ENCODE results near the gene LHFPL6.

Gene LHFPL6

DNA sequence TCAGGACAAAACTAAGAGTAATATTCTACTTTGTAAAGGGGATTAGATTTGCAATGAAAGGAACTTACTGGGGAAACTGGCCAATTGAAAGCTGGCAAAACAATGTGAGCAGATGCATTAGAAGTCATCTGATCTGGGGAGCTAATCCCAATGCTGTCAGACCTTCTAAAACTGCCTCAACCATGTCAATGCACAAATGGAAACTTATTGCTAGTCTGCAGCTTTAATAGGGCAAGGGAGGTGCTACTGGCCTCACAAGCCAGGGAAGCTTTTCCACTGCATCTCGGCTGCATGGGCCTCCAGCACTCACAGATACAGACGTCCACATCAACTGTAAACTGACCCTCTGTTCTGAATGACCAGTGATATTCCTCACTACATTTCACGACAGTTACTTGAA, 154.2 kb downstream of the LHFPL6 start:
- DNase-seq (ENCODE audit: low read depth) = no peak
- TF ChIP-seq, protein P1, sequence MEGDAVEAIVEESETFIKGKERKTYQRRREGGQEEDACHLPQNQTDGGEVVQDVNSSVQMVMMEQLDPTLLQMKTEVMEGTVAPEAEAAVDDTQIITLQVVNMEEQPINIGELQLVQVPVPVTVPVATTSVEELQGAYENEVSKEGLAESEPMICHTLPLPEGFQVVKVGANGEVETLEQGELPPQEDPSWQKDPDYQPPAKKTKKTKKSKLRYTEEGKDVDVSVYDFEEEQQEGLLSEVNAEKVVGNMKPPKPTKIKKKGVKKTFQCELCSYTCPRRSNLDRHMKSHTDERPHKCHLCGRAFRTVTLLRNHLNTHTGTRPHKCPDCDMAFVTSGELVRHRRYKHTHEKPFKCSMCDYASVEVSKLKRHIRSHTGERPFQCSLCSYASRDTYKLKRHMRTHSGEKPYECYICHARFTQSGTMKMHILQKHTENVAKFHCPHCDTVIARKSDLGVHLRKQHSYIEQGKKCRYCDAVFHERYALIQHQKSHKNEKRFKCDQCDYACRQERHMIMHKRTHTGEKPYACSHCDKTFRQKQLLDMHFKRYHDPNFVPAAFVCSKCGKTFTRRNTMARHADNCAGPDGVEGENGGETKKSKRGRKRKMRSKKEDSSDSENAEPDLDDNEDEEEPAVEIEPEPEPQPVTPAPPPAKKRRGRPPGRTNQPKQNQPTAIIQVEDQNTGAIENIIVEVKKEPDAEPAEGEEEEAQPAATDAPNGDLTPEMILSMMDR (IDR thresholded peaks at IDR 0.05; ENCODE audit: low read depth, low read length, missing control alignments) = no peak
- H3K4me3 ChIP-seq (ENCODE audit: low read depth, low read length) = no peak overlapping the region
- in situ Hi-C loops (cut with HindIII; ENCODE audit: low sequenced_read_pairs) = no loop called here

DNA sequence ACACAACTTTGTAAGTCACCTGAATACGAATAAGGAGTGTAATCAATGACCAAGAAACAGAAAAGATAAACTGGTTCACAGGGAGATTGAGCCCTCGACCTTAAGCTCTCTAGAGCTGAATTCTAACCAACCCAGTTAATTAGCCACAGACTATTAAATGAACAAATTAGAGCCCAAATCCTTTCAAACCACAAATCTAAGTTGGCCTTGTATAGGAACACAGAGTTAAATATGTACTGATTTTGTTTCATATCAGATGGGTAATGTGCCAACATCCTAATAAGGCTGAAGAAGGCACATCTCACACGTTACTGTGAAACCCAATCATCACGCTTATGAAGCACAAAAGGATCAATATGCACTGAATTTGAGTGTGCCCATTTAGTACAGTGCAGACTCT, 156.1 kb downstream of the LHFPL6 start:
- no peak for DNase-seq (ENCODE audit: low read depth)
- no peak overlapping the region for H3K4me3 ChIP-seq (ENCODE audit: low read depth, low read length)
- in situ Hi-C loops (cut with HindIII; ENCODE audit: low sequenced_read_pairs) = no loop called here
- TF ChIP-seq, protein P1 (IDR thresholded peaks at IDR 0.05; ENCODE audit: low read depth, low read length, missing control alignments) = no peak

DNA sequence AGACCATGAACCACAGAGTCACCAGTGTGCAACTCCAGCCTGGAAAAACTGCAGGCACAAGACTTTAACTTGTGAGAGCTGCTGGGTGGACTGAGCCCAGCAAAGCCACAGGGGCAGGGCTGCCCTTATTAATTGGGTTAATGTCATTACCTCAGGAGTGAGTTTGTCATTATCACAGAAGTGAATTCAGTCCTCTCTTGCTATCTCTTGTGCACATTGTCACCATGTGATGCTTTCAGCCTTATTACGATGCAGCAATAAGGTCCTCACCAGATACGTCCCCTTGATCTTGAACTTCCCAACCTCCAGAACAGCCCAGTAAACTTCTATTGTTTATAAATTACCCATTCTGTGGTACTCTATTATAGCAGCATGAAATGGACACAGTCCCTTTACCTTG, 158.1 kb downstream of the LHFPL6 start:
- in situ Hi-C loops (cut with HindIII; ENCODE audit: low sequenced_read_pairs) = no loop called here
- no peak overlapping the region for H3K4me3 ChIP-seq (ENCODE audit: low read depth, low read length)
- DNase-seq (ENCODE audit: low read depth) = no peak

GRCh38 chr13:39433651-39434050, 169.3 kb downstream of the LHFPL6 start:
- in situ Hi-C loops (cut with HindIII; ENCODE audit: low sequenced_read_pairs) = no loop called here
- no peak for DNase-seq (ENCODE audit: low read depth)
- no peak overlapping the region for H3K4me3 ChIP-seq (ENCODE audit: low read depth, low read length)
- TF ChIP-seq, protein P1 (IDR thresholded peaks at IDR 0.05; ENCODE audit: low read depth, low read length, missing control alignments) = no peak

More for the DNA sequence above, 158.1 kb downstream of the LHFPL6 start:
- TF ChIP-seq, protein P1 (IDR thresholded peaks at IDR 0.05; ENCODE audit: low read depth, low read length, missing control alignments) = no peak

- in situ Hi-C loops (cut with HindIII; ENCODE audit: low sequenced_read_pairs) = no loop called here
- no peak for DNase-seq (ENCODE audit: low read depth)
- TF ChIP-seq, protein P1 (IDR thresholded peaks at IDR 0.05; ENCODE audit: low read depth, low read length, missing control alignments) = no peak
- H3K4me3 ChIP-seq (ENCODE audit: low read depth, low read length) = no peak overlapping the region
Measured at GRCh38 chr13:39432196-39432595, 170.8 kb downstream of the LHFPL6 start.

DNA sequence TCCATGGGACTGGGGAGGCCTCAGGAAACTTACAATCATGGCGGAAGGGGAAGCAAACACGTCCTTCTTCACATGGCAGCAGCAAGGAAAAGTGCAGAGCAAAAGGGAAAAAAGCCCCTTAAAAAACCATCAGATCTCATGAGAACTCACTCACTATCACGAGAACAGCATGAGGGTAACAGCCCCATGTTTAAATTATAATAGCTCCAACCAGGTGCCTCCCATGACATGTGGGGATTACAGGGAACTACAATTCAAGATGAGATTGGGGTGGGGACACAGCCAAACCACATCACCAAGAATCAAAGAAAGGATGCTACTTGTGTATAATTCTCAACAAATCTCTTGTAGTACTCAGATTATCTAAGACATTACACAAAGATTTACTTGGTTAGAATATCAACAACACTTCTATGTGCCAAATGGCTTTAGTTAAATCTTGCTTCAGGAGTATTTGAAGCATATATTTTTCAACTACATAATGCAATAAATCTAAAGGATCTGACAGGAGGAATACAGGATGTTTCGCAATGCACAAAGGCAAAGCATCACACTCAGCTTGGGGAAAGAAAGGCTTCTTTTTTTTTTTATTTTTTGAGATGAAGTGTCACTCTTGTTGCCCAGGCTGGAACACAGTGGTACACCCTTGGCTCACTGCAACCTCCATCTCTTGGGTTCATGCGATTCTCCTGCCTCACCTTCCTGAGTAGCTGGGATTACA, 180.0 kb downstream of the LHFPL6 start:
- no peak overlapping the region for H3K4me3 ChIP-seq (ENCODE audit: low read depth, low read length)
- in situ Hi-C loops (cut with HindIII; ENCODE audit: low sequenced_read_pairs) = no loop called here
- TF ChIP-seq, protein P1 (IDR thresholded peaks at IDR 0.05; ENCODE audit: low read depth, low read length, missing control alignments) = no peak
- DNase-seq (ENCODE audit: low read depth) = no peak

All from astrocyte of the cerebellum (primary cell).